ENCODE measurements around the gene MDN1. TPM values are rescaled to one million over a fixed set of nuclear protein-coding genes. Genes with fewer than 3 reads are reported as not detected.

MDN1 gene
- polyA plus RNA-seq, 1 of the 3 experiments (the other 2 are of a cell fraction): 8.5 TPM

GRCh38 chr6:89819336-89820130 lies at the start of gene MDN1 (continued):
- no peak for TF ChIP-seq FOXM1 (IDR thresholded peaks at IDR 0.05; ENCODE audit: low read depth)
- TF ChIP-seq IRF3 (IDR thresholded peaks at IDR 0.05; ENCODE audit: low read depth, low read length): no peak
- TF ChIP-seq NRF1 (IDR thresholded peaks at IDR 0.05; ENCODE audit: low read depth, low read length): no peak
- no peak for TF ChIP-seq FOXJ3 (CRISPR knock-in tag; IDR thresholded peaks at IDR 0.05)
- peak; percentile 100 for TF ChIP-seq MXI1 (IDR thresholded peaks at IDR 0.05; ENCODE audit: low read depth, low read length)
- TF ChIP-seq ELF1 (IDR thresholded peaks at IDR 0.05): peak; percentile 55; the same call in 1 of the 2 replicates
- TF ChIP-seq EP300 (IDR thresholded peaks at IDR 0.05; ENCODE audit: borderline replicate concordance in 1 of 2, low read depth in 1 of 2, low read length in 1 of 2): no peak

DNA sequence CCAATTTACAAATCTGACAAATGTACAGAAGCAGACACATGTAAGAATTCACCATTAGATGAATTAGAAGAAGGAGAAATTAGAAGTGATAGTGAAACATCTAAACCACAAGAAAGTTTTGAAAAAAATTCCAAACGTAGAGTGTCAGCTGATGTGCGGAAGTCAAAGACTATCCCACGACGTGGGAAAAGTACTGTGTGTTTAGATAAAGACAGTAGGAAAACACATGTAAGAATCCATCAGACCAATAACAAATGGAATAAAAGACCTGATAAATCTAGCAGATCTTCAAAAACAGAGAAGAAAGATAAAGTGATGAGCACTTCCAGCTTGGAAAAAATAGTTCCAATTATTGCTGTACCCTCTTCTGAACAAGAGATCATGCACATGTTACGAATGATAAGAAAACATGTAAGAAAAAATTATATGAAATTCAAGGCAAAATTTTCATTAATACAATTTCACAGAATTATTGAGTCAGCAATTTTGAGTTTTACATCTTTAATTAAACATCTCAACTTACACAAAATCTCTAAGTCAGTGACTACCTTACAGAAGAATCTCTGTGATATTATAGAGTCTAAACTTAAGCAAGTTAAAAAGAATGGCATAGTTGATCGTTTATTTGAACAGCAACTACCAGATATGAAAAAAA lies 46.6 kb upstream of the MDN1 start:
- TF ChIP-seq, protein P1, sequence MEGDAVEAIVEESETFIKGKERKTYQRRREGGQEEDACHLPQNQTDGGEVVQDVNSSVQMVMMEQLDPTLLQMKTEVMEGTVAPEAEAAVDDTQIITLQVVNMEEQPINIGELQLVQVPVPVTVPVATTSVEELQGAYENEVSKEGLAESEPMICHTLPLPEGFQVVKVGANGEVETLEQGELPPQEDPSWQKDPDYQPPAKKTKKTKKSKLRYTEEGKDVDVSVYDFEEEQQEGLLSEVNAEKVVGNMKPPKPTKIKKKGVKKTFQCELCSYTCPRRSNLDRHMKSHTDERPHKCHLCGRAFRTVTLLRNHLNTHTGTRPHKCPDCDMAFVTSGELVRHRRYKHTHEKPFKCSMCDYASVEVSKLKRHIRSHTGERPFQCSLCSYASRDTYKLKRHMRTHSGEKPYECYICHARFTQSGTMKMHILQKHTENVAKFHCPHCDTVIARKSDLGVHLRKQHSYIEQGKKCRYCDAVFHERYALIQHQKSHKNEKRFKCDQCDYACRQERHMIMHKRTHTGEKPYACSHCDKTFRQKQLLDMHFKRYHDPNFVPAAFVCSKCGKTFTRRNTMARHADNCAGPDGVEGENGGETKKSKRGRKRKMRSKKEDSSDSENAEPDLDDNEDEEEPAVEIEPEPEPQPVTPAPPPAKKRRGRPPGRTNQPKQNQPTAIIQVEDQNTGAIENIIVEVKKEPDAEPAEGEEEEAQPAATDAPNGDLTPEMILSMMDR (IDR thresholded peaks at IDR 0.05): no peak
- TF ChIP-seq RXRA (IDR thresholded peaks at IDR 0.05; ENCODE audit: borderline replicate concordance, low read depth) (no peak), YY1 (IDR thresholded peaks at IDR 0.05; ENCODE audit: low read depth) (no peak), MXI1 (IDR thresholded peaks at IDR 0.05; ENCODE audit: low read depth, low read length) (no peak), FOXJ3 (CRISPR knock-in tag; IDR thresholded peaks at IDR 0.05) (no peak), TCF12 (IDR thresholded peaks at IDR 0.05) (no peak), MAX (IDR thresholded peaks at IDR 0.05; ENCODE audit: low read depth) (no peak)
- TF ChIP-seq, protein P2, sequence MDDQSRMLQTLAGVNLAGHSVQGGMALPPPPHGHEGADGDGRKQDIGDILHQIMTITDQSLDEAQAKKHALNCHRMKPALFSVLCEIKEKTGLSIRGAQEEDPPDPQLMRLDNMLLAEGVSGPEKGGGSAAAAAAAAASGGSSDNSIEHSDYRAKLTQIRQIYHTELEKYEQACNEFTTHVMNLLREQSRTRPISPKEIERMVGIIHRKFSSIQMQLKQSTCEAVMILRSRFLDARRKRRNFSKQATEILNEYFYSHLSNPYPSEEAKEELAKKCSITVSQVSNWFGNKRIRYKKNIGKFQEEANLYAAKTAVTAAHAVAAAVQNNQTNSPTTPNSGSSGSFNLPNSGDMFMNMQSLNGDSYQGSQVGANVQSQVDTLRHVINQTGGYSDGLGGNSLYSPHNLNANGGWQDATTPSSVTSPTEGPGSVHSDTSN (IDR thresholded peaks at IDR 0.05): no peak
- TF ChIP-seq, protein P3, sequence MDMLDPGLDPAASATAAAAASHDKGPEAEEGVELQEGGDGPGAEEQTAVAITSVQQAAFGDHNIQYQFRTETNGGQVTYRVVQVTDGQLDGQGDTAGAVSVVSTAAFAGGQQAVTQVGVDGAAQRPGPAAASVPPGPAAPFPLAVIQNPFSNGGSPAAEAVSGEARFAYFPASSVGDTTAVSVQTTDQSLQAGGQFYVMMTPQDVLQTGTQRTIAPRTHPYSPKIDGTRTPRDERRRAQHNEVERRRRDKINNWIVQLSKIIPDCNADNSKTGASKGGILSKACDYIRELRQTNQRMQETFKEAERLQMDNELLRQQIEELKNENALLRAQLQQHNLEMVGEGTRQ (IDR thresholded peaks at IDR 0.05; ENCODE audit: borderline replicate concordance, low read depth, low read length): no peak
- no peaks in the 10 kb centered on the region for H3K4me1 ChIP-seq (ENCODE audit: control insufficient read depth in 1 of 2, insufficient read depth in 2 of 2, low read depth in 1 of 2, low read length in 1 of 2)
- H3K9me3 ChIP-seq: no peaks in the 10 kb centered on the region
- no peaks in the 10 kb centered on the region for H4K20me1 ChIP-seq (ENCODE audit: insufficient read depth)
- POLR2A ChIA-PET: no interaction called here
- H3K4me3 ChIP-seq (ENCODE audit: low read depth in 2 of 2, low read length in 1 of 2): no peak overlapping the region
- no peak overlapping the region for H2AFZ ChIP-seq (ENCODE audit: low read depth)
- H3K27ac ChIP-seq (ENCODE audit: low read depth in 2 of 2, low read length in 1 of 2): no peak overlapping the region
- peaks cover 50 to 58% of the 10 kb centered on the region in 2 experiments for H3K36me3 ChIP-seq (replicated peaks in 1 of 2; ENCODE audit: control insufficient read depth in 1 of 2, insufficient read depth in 2 of 2, low read length in 1 of 2)
- no peaks in the 10 kb centered on the region for H3F3A ChIP-seq (replicated peaks; ENCODE audit: insufficient read depth)
- H3K27me3 ChIP-seq (ENCODE audit: insufficient read depth): no peaks in the 10 kb centered on the region
- no peaks in the 10 kb centered on the region for H3K9me2 ChIP-seq
- no peak overlapping the region for H3K4me2 ChIP-seq
- CTCF ChIA-PET: interaction anchor here (0.8 kb wide), 1 partner anchor 75 kb away, joined by 4 read pairs; no protein-coding TSS in a partner anchor
- no peak for DNase-seq
- no peaks in the 10 kb centered on the region for H3K79me2 ChIP-seq (ENCODE audit: insufficient read depth)
- WGBS (ENCODE audit: low lambda C conversion rate): 97% methylated on average over 6 of the region's 6 CpGs
- H3K9ac ChIP-seq: no peak overlapping the region

All from SK-N-SH (cell line).